ENCODE data around the gene CTBP2. TPM values are rescaled to one million over a fixed set of nuclear protein-coding genes. Genes with fewer than 3 reads are reported as not detected.

CTBP2 gene
- total RNA-seq, 4 donors from 2014 or later: 65.9 to 129 (median 71.2) TPM

- no peak for DNase-seq
- H3K4me1 ChIP-seq: peaks cover 23 to 25% of the 10 kb centered on the region in 2 donors
- H3K27me3 ChIP-seq: no peaks in the 10 kb centered on the region
These were observed 2.1 kb downstream of the CTBP2 start for GRCh38 chr10:125158275-125158600.

GRCh38 chr10:125157505-125157904 is 2.9 kb downstream of the CTBP2 start:
- peak overlapping the region; percentile 50 to 76 for H3K4me3 ChIP-seq
- intact Hi-C loops (cut with DNase I; ENCODE audit: low total_unique reads): loop anchor here (10.0 kb wide), 1 partner anchor 103 kb away; no protein-coding TSS in a partner anchor
- no peaks in the 10 kb centered on the region for H3K9me3 ChIP-seq
- TF ChIP-seq POLR2A (IDR thresholded peaks at IDR 0.05): no peak
- TF ChIP-seq CTCF (IDR thresholded peaks at IDR 0.05): no peak
- H3K4me1 ChIP-seq: peaks cover 26 to 29% of the 10 kb centered on the region in 2 donors
- H3K27ac ChIP-seq: peak overlapping the region; percentile 95 to 99
- H3K27me3 ChIP-seq: no peaks in the 10 kb centered on the region
- DNase-seq: no peak
- no peaks in the 10 kb centered on the region for H3K36me3 ChIP-seq

More at GRCh38 chr10:125158275-125158600, 2.1 kb downstream of the CTBP2 start:
- H3K9me3 ChIP-seq: no peaks in the 10 kb centered on the region
- peak overlapping the region; percentile 95 to 99 for H3K27ac ChIP-seq
- peak overlapping the region; percentile 50 to 76 for H3K4me3 ChIP-seq
- intact Hi-C loops (cut with DNase I; ENCODE audit: low total_unique reads): loop anchor here (10.0 kb wide), 1 partner anchor 103 kb away; no protein-coding TSS in a partner anchor
- H3K36me3 ChIP-seq: no peaks in the 10 kb centered on the region
- TF ChIP-seq CTCF (IDR thresholded peaks at IDR 0.05): no peak
- no peak for TF ChIP-seq POLR2A (IDR thresholded peaks at IDR 0.05)

GRCh38 chr10:125156739-125157480 is 3.5 kb downstream of the CTBP2 start:
- Histone ChIP-seq H3K27me3 (no peaks in the 10 kb centered on the region), H3K27ac (peak overlapping the region; percentile 95 to 99), H3K4me1 (peaks cover 26 to 35% of the 10 kb centered on the region in 2 donors), H3K4me3 (peak overlapping the region in 1 of 2 donors; percentile 50), H3K9me3 (no peaks in the 10 kb centered on the region), H3K36me3 (no peaks in the 10 kb centered on the region)
- no peak for TF ChIP-seq POLR2A (IDR thresholded peaks at IDR 0.05)
- TF ChIP-seq CTCF (IDR thresholded peaks at IDR 0.05): no peak
- intact Hi-C loops (cut with DNase I; ENCODE audit: low total_unique reads): loop anchor here (10.0 kb wide), 1 partner anchor 102 kb away; no protein-coding TSS in a partner anchor
- DNase-seq: no peak

GRCh38 chr10:125156196-125156595 is 4.2 kb downstream of the CTBP2 start:
- H3K9me3 ChIP-seq: no peaks in the 10 kb centered on the region
- no peaks in the 10 kb centered on the region for H3K27me3 ChIP-seq
- no peak for TF ChIP-seq POLR2A (IDR thresholded peaks at IDR 0.05)
- TF ChIP-seq CTCF (IDR thresholded peaks at IDR 0.05): no peak
- H3K27ac ChIP-seq: peak overlapping the region; percentile 95 to 99
- no peak overlapping the region for H3K4me3 ChIP-seq
- peaks cover 26 to 41% of the 10 kb centered on the region in 2 donors for H3K4me1 ChIP-seq
- no peak for DNase-seq
- H3K36me3 ChIP-seq: no peaks in the 10 kb centered on the region
- intact Hi-C loops (cut with DNase I; ENCODE audit: low total_unique reads): loop anchor here (10.0 kb wide), 1 partner anchor 101 kb away; no protein-coding TSS in a partner anchor

- intact Hi-C loops (cut with DNase I; ENCODE audit: low total_unique reads): loop anchor here (10.0 kb wide), 1 partner anchor 100 kb away; no protein-coding TSS in a partner anchor
- TF ChIP-seq CTCF (IDR thresholded peaks at IDR 0.05): no peak
- no peak for TF ChIP-seq POLR2A (IDR thresholded peaks at IDR 0.05)
- Histone ChIP-seq H3K4me1 (peaks cover 26 to 41% of the 10 kb centered on the region in 2 donors), H3K27me3 (no peaks in the 10 kb centered on the region), H3K27ac (peak overlapping the region; percentile 71 to 99), H3K4me3 (peak overlapping the region; percentile 5 to 14), H3K36me3 (no peaks in the 10 kb centered on the region), H3K9me3 (no peaks in the 10 kb centered on the region)
- DNase-seq: no peak
These were observed 5.3 kb downstream of the CTBP2 start for GRCh38 chr10:125155101-125155500.
